SIG-M5 treated with dmso at 0.1 percent for 504 hours (cell line): Measurements from ENCODE around the gene LRRC41.
"Not testable (repeated sequence)": the region's sequence is repeated elsewhere in the genome, so short reads cannot be mapped to it uniquely, and the experiment has no call there.

ENCODE experiments used
- DNase-seq: peaks from one replicate; lab custom pipeline; 2025; ENCODE audit not compliant: unreplicated experiment; lab: John Stamatoyannopoulos, UW

The LRRC41 gene

GRCh38 chr1:46325285-46326076, 22.1 kb upstream of the LRRC41 start:
- DNase-seq = not testable (repeated sequence)

- not testable (repeated sequence) for DNase-seq
These were observed 18.8 kb upstream of the LRRC41 start for GRCh38 chr1:46322191-46322590.

GRCh38 chr1:46319960-46320914, 16.8 kb upstream of the LRRC41 start:
- not testable (repeated sequence) for DNase-seq

GRCh38 chr1:46319301-46319700, 15.9 kb upstream of the LRRC41 start:
- not testable (repeated sequence) for DNase-seq

- DNase-seq = no peak
These were observed 13.9 kb upstream of the LRRC41 start for GRCh38 chr1:46317323-46317722.

GRCh38 chr1:46315669-46316403, 12.4 kb upstream of the LRRC41 start:
- DNase-seq = no peak

- DNase-seq = no peak
These were observed 6.9 kb upstream of the LRRC41 start for GRCh38 chr1:46310321-46310720.

GRCh38 chr1:46309401-46310159, 6.2 kb upstream of the LRRC41 start:
- DNase-seq = no peak

GRCh38 chr1:46306159-46306530, 2.7 kb upstream of the LRRC41 start:
- DNase-seq = no peak

- no peak for DNase-seq
These were observed 483 bp upstream of the LRRC41 start for GRCh38 chr1:46303872-46304326.

- no peak for DNase-seq
These were observed 777 bp downstream of the LRRC41 start for GRCh38 chr1:46302641-46303037.

- DNase-seq = peak; percentile 30
These were observed 1.4 kb downstream of the LRRC41 start for GRCh38 chr1:46301808-46302640.

GRCh38 chr1:46301406-46301807, 2.0 kb downstream of the LRRC41 start:
- DNase-seq = no peak

GRCh38 chr1:46300673-46301405, 2.6 kb downstream of the LRRC41 start:
- DNase-seq = no peak

GRCh38 chr1:46298387-46298786, 5.0 kb downstream of the LRRC41 start:
- DNase-seq = no peak

GRCh38 chr1:46295306-46295705, 8.1 kb downstream of the LRRC41 start:
- no peak for DNase-seq

- DNase-seq = no peak
These were observed 13.4 kb downstream of the LRRC41 start for GRCh38 chr1:46289976-46290375.

GRCh38 chr1:46289134-46289494, 14.3 kb downstream of the LRRC41 start:
- no peak for DNase-seq
